Glomerular endothelial cell (primary cell): ENCODE results near the gene AXL. TPM values are rescaled to one million over a fixed set of nuclear protein-coding genes. Genes with fewer than 3 reads are reported as not detected.

Experiments
- DNase-seq: peaks from one replicate; pipeline ENCODE4 v3.0.0-alpha.2; 2011; ENCODE audit warnings: low read depth, low spot score; ENCODE audit errors: extremely low read depth
- total RNA-seq: library from RNA; depleted of rRNA; stranded (reverse); fragments of >200 nt; gene quantifications from 2 replicates; pipeline ENCODE4 v1.2.3, GENCODE V29; 2015

Gene AXL
- total RNA-seq, 1 donor from 2014 or later, result 64.5 TPM

- no peak for DNase-seq
Observed at GRCh38 chr19:41233748-41234240, 14.8 kb downstream of the AXL start.

- no peak for DNase-seq
Observed at GRCh38 chr19:41234512-41235168, 15.6 kb downstream of the AXL start.

- no peak for DNase-seq
Observed at GRCh38 chr19:41235480-41235879, 16.5 kb downstream of the AXL start.

- no peak for DNase-seq
Observed at GRCh38 chr19:41238244-41238643, 19.2 kb downstream of the AXL start.

- no peak for DNase-seq
Observed at GRCh38 chr19:41239363-41239762, 20.3 kb downstream of the AXL start.

GRCh38 chr19:41239961-41240574 lies 21.0 kb downstream of the AXL start:
- no peak for DNase-seq

- no peak for DNase-seq
Observed at GRCh38 chr19:41241859-41242258, 22.8 kb downstream of the AXL start.

- DNase-seq, result no peak
Observed at GRCh38 chr19:41244117-41244516, 25.1 kb downstream of the AXL start.

GRCh38 chr19:41245843-41246242 lies 26.8 kb downstream of the AXL start:
- DNase-seq, result no peak

- no peak for DNase-seq
Observed at GRCh38 chr19:41248895-41249294, 29.9 kb downstream of the AXL start.

- no peak for DNase-seq
Observed at GRCh38 chr19:41249707-41250423, 30.8 kb downstream of the AXL start.

GRCh38 chr19:41253660-41254059 lies 34.6 kb downstream of the AXL start:
- no peak for DNase-seq

- DNase-seq, result no peak
Observed at GRCh38 chr19:41255171-41255570, 36.1 kb downstream of the AXL start.

- no peak for DNase-seq
Observed at GRCh38 chr19:41261474-41262190, 42.6 kb downstream of the AXL start.

- DNase-seq, result no peak
Observed at GRCh38 chr19:41263042-41263849, 44.2 kb downstream of the AXL start.

- DNase-seq, result peak; percentile 100
Observed at GRCh38 chr19:41263850-41264580, 45.0 kb downstream of the AXL start, which contains the start of gene HNRNPUL1. Gene HNRNPUL1 (plus strand): TSS chr19:41264372. CDS start chr19:41264504, 132 bp downstream.

- DNase-seq, result no peak
Observed at GRCh38 chr19:41264581-41265394, 45.8 kb downstream of the AXL start.

- DNase-seq, result no peak
Observed at GRCh38 chr19:41265395-41266153, 46.6 kb downstream of the AXL start.
